ENCODE measurements around the gene DNAH5.

- no peak for TF ChIP-seq CTCF (IDR thresholded peaks at IDR 0.05)
- TF ChIP-seq POLR2A (IDR thresholded peaks at IDR 0.05): no peak
Observed at GRCh38 chr5:13771011-13771571, 173.4 kb downstream of the DNAH5 start.

All from esophagus squamous epithelium (tissue), 4 donors.